Measurements from ENCODE around the gene EMP3. TPM values are rescaled to one million over a fixed set of nuclear protein-coding genes. Genes with fewer than 3 reads are reported as not detected.
A peak's percentile ranks its signal among the peaks of the same experiment; 100 is the strongest.
"Not testable (repeated sequence)": the region's sequence is repeated elsewhere in the genome, so short reads cannot be mapped to it uniquely, and the experiment has no call there.

EMP3 gene
- polyA plus RNA-seq, 1 donor, result 143 TPM

- DNase-seq (ENCODE audit: low read depth), result not testable (repeated sequence)
Measured at GRCh38 chr19:48317708-48317960, 7.7 kb upstream of the EMP3 start.

- DNase-seq (ENCODE audit: low read depth), result no peak
Measured at GRCh38 chr19:48318286-48318987, 6.9 kb upstream of the EMP3 start.

GRCh38 chr19:48319647-48320541, 5.5 kb upstream of the EMP3 start:
- DNase-seq (ENCODE audit: low read depth), result no peak

- no peak for DNase-seq (ENCODE audit: low read depth)
Measured at GRCh38 chr19:48321372-48321621, 4.1 kb upstream of the EMP3 start.

- peak; percentile 84 for DNase-seq (ENCODE audit: low read depth)
Measured at GRCh38 chr19:48321622-48322591, 3.4 kb upstream of the EMP3 start.

- DNase-seq (ENCODE audit: low read depth), result no peak
Measured at GRCh38 chr19:48329167-48329891, 4.0 kb downstream of the EMP3 start.

- no peak for DNase-seq (ENCODE audit: low read depth)
Measured at GRCh38 chr19:48330012-48330681, 4.8 kb downstream of the EMP3 start.

- DNase-seq (ENCODE audit: low read depth), result no peak
Measured at GRCh38 chr19:48332351-48332661, 7.0 kb downstream of the EMP3 start.

GRCh38 chr19:48332662-48333466, 7.5 kb downstream of the EMP3 start:
- DNase-seq (ENCODE audit: low read depth), result peak; percentile 92

GRCh38 chr19:48333467-48334384, 8.4 kb downstream of the EMP3 start:
- DNase-seq (ENCODE audit: low read depth), result no peak

- no peak for DNase-seq (ENCODE audit: low read depth)
Measured at GRCh38 chr19:48338253-48338755, 13.0 kb downstream of the EMP3 start.

GRCh38 chr19:48338802-48339503, 13.6 kb downstream of the EMP3 start:
- no peak for DNase-seq (ENCODE audit: low read depth)

- DNase-seq (ENCODE audit: low read depth), result no peak
Measured at GRCh38 chr19:48340995-48341394, 15.6 kb downstream of the EMP3 start.

GRCh38 chr19:48341515-48342413, 16.4 kb downstream of the EMP3 start:
- DNase-seq (ENCODE audit: low read depth), result no peak

- no peak for DNase-seq (ENCODE audit: low read depth)
Measured at GRCh38 chr19:48342414-48342738, 17.0 kb downstream of the EMP3 start.

- no peak for DNase-seq (ENCODE audit: low read depth)
Measured at GRCh38 chr19:48342841-48343540, 17.6 kb downstream of the EMP3 start.

GRCh38 chr19:48344892-48345291, 19.5 kb downstream of the EMP3 start:
- DNase-seq (ENCODE audit: low read depth), result no peak
